Measurements from ENCODE around the gene NDUFAF4.

- TF ChIP-seq POLR2A (IDR thresholded peaks at IDR 0.05) = no peak
- no peak for TF ChIP-seq CTCF (IDR thresholded peaks at IDR 0.05)
- TF ChIP-seq POLR2AphosphoS5 (IDR thresholded peaks at IDR 0.05) = no peak
Observed at GRCh38 chr6:96853083-96853482, 44.6 kb downstream of the NDUFAF4 start.

Measured in breast epithelium (tissue), 3 donors.